Omental fat pad (tissue), 4 donors: Measurements from ENCODE around the gene CEP164. TPM values are rescaled to one million over a fixed set of nuclear protein-coding genes. Genes with fewer than 3 reads are reported as not detected.

Source experiments
- ATAC-seq: fragments of 150-250 bp; one replicate; pipeline ENCODE4 v1.9.1; 2016; ENCODE audit warnings: mild to moderate bottlenecking, moderate library complexity; ENCODE audit not compliant: low FRiP score
- DNase-seq: peaks from one replicate; pipeline ENCODE4 v3.0.0-alpha.2; 2019; ENCODE audit warnings: low spot score
- total RNA-seq, 4 donors: library from RNA; depleted of rRNA; stranded (reverse); fragments of >200 nt; gene quantifications; one replicate each; pipeline ENCODE4 v1.1.0, GENCODE V29; 2016
- TF ChIP-seq, protein P1 (sequence below), 3 donors: fragments of 450-650 bp; IDR thresholded peaks; one replicate each; pipeline ENCODE4 v1.5.1; 2016 to 2017; ENCODE audit warnings: antibody characterized with exemption in 3 of 3, mild to moderate bottlenecking in 3 of 3, moderate library complexity in 2 of 3

Gene CEP164
- total RNA-seq, 4 donors from 2014 or later: 15.1 to 20.3 (median 19.4) TPM

DNA sequence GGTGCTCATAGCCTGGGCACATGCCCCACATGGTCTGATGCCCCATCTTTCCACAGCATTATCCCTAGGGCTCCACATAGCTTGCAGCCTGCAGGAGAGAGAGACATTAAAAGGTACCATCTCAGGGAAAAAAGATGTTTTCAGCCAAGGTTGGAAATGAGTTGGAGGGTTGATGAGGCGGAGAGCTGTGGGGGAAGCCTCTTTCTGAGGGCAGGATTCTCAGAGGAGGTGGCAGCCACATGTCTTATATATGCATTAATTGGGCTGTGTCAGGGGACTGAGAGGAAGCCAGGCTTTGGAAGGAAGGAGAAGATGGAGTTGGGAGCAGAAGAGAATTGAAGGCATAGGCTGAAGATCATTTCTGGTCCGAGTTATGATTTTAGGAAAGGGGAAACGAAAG, 57.8 kb downstream of the CEP164 start:
- no peak for DNase-seq
- ATAC-seq: no peak
- TF ChIP-seq, protein P1, sequence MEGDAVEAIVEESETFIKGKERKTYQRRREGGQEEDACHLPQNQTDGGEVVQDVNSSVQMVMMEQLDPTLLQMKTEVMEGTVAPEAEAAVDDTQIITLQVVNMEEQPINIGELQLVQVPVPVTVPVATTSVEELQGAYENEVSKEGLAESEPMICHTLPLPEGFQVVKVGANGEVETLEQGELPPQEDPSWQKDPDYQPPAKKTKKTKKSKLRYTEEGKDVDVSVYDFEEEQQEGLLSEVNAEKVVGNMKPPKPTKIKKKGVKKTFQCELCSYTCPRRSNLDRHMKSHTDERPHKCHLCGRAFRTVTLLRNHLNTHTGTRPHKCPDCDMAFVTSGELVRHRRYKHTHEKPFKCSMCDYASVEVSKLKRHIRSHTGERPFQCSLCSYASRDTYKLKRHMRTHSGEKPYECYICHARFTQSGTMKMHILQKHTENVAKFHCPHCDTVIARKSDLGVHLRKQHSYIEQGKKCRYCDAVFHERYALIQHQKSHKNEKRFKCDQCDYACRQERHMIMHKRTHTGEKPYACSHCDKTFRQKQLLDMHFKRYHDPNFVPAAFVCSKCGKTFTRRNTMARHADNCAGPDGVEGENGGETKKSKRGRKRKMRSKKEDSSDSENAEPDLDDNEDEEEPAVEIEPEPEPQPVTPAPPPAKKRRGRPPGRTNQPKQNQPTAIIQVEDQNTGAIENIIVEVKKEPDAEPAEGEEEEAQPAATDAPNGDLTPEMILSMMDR (IDR thresholded peaks at IDR 0.05): no peak

DNA sequence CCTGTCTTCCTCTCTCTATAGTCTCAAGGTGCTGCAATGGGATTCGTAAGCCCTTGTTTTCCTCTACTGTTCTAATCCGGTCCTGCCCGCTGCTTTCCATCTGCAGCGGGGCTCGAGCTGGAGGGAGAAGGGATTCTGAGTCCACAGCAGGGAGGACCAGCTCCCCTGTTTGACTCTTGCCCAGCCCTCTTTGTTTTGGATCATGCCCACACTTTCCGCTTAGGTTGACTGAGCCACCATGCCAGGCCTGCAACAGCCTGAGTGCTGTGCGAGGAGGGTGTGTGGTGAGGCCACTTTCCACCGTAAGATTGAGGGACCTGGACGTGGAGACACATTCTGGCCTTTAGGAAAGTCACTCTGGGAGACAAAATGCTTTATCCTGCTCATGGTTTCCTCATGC, 58.3 kb downstream of the CEP164 start:
- ATAC-seq (no peak), DNase-seq (no peak)
- TF ChIP-seq, protein P1 (IDR thresholded peaks at IDR 0.05): no peak

DNA sequence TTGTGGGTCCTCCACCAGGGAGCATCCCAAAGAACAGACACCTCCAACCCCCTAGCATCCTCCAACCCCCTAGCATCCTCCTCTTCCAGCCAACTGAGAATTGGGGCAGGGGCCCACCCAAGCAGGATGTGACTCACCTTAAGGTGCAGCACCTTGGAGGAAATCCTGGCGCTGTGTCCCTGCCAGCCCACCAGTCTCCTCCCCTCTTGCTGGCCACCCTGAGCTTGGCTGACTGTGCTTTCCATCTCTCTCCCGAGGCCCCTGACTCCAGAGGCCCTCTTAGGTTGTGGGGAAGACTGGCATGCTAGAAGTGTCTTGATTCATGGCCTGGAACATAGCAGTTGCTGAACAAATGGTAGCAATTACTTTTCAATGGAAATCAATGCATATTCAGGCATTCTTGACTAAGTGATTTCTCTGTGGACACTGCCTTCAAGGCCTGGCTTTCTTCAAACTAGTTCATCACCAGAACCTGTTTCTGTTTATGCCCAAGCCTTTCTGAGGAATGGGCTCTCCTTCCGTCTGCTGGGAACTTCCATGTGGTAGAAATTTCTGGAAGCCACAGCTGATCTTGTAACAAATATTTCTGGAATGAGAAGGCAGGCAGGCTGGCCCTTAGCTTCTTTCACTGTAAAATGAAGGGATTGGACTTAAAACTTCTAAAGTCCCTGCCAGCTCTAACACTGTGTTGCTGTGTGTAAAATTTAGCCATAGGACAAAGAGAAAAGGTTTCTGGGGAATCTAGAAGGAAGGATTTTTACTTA, 60.5 kb downstream of the CEP164 start:
- TF ChIP-seq, protein P1 (IDR thresholded peaks at IDR 0.05): no peak
- ATAC-seq (no peak), DNase-seq (no peak)

DNA sequence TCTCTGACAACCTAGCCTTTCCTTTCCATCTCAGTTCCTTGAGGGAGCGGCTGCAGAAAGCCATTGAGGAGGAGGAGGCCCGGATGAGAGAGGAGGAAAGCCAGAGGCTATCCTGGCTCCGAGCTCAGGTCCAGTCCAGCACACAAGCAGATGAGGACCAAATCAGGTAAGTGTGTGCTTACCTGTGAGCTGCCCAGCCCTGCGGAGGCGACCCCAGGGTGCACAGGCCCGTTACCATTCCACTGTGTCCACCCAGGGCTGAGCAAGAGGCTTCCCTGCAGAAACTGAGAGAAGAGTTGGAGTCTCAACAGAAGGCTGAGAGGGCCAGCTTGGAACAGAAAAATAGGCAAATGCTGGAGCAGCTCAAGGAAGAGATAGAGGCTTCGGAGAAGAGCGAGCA, 63.1 kb downstream of the CEP164 start:
- DNase-seq (no peak), ATAC-seq (no peak)
- TF ChIP-seq, protein P1 (IDR thresholded peaks at IDR 0.05): no peak

DNA sequence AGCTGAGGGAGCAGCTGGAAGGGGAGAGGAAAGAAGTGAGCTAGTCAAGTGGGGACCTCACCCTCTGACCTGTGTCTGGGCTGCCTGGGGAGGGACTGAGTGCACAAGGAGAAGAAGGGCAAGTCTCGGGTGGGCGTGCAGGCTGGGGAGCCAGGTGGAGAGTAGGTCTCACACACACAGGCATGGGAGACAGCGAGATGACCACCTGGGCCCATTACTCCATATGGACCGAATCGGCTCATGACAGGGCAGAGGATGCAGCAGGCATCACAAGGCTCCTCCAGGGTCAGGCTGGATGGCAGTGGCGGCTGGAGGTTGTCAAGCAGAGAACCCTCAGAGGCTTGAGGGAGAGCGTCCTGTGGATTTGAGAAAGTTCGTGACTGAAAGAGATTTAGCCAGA, 63.5 kb downstream of the CEP164 start:
- ATAC-seq (no peak), DNase-seq (no peak)
- TF ChIP-seq, protein P1 (IDR thresholded peaks at IDR 0.05): no peak

DNA sequence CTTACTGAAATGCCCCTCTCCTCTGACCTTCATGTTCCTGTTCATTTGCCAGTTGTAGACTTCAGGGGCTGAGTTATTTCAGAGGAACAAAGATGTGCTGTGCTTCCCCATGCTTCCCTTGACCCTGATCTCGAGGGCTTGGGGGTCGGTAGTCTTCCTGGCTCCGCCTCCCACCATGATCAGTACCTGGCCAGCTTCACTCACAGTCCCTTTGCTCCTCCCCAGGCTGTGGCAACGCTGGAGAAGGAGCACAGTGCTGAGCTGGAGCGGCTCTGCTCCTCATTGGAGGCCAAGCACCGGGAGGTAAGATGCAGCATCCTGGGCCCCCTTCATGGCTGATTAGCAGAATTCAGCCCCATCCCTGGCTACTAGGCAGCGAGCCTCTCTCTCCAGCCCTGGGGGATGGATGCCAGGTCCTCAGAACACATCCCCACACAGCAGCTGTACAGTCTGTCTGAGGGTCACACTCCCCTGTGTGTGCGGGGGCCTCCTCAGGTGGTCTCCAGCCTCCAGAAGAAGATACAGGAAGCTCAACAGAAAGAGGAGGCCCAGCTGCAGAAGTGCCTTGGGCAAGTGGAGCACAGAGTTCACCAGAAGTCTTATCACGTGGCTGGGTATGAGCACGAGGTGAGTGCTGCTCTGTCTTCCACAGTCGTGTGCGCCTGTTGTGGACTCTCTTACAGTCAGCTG, 64.5 kb downstream of the CEP164 start:
- ATAC-seq: no peak
- DNase-seq: no peak
- TF ChIP-seq, protein P1 (IDR thresholded peaks at IDR 0.05): no peak

DNA sequence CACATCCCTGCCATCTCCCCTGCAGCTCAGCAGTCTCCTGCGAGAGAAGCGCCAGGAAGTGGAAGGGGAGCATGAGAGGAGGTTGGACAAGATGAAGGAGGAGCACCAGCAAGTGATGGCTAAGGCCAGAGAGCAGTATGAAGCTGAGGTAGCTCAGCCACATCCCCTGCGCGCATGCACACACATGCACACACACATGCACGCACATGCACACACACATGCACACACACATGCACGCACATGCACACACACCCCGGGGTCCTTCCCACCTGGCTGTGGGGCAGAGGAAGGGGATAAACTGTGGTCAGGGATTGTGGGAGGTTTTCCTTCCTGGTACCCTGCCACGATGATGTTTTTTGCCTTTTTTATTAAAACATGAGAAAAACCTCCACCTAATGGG, 65.3 kb downstream of the CEP164 start:
- TF ChIP-seq, protein P1 (IDR thresholded peaks at IDR 0.05): no peak
- ATAC-seq: no peak

More for the DNA sequence above, 65.3 kb downstream of the CEP164 start:
- no peak for DNase-seq
